Measurements from ENCODE around the gene SELENON. TPM values are rescaled to one million over a fixed set of nuclear protein-coding genes. Genes with fewer than 3 reads are reported as not detected.

SELENON gene
- total and polyA plus RNA-seq, 2 of the 13 experiments (the other 11 are each of a cell fraction or from before 2014, with no cell fraction given), result 3.8 to 8.0 TPM

DNA sequence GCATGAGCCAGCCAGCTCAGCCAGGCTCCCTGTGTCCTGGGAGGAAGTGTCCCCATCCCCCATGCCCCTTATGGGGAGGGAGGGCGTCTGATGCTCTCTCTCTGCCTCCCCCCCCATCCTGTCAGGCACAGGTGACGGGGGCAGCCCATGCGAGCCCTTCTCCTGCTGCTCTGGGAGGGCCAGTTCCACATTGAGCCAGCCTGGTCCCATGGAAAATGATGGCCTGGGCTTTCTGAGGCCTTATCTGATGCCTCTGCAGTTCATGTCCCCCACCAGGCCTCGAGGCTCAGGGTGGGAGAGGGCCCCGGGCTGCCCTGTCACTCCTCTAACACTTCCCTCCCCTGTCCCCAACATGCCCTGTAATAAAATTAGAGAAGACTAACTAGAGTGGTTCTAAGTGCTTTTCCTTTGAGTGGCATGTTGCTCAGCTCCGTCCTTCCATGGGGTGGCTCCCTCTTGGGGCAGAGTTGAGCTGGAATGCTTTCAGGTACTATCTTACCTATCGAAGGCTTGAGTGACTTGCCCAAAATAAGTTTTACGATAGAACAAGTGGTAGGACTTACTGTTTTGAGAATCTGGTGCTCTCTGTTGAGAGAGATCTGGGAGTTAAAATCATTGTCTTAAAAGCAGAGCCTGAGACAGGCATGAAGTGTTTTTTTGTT, 18.0 kb downstream of the SELENON start:
- ChIA-PET CTCF (ENCODE audit: low intra/inter-chr PET ratio, low total read pairs) (no interaction called here), POLR2A (interaction anchor here (1.0 to 3.3 kb wide), 3 partner anchors 8 to 179 kb away, joined by 3 to 20 read pairs (median 10); partner anchors contain the start of gene PAFAH2)
- FAIRE-seq, result peak; percentile 83
- TF ChIP-seq RBAK (CRISPR knock-in tag; IDR thresholded peaks at IDR 0.05) (no peak), LCORL (IDR thresholded peaks at IDR 0.05) (no peak), LCORL (CRISPR knock-in tag; IDR thresholded peaks at IDR 0.05) (peak; percentile 16; the same call in 1 of the 2 replicates), MEF2D (CRISPR knock-in tag; IDR thresholded peaks at IDR 0.05) (no peak), ZNF619 (CRISPR knock-in tag; IDR thresholded peaks at IDR 0.05) (0 out of 2 replicates have a peak, but pooled peaks have one; percentile 47), BRCA1 (CRISPR knock-in tag; IDR thresholded peaks at IDR 0.05) (0 out of 2 replicates have a peak, but pooled peaks have one; percentile 28), RXRA (CRISPR knock-in tag; IDR thresholded peaks at IDR 0.05) (peak; percentile 18; the same call in 1 of the 2 replicates), POGZ (CRISPR knock-in tag; IDR thresholded peaks at IDR 0.05) (no peak), ZFP41 (CRISPR knock-in tag; IDR thresholded peaks at IDR 0.05; ENCODE audit: borderline replicate concordance) (no peak), ZNF354B (CRISPR knock-in tag; IDR thresholded peaks at IDR 0.05) (peak; percentile 42; the same call in 1 of the 2 replicates), STAG1 (CRISPR knock-in tag; IDR thresholded peaks at IDR 0.05) (peak; percentile 15; the same call in 1 of the 2 replicates)
- TF ChIP-seq, protein P1, sequence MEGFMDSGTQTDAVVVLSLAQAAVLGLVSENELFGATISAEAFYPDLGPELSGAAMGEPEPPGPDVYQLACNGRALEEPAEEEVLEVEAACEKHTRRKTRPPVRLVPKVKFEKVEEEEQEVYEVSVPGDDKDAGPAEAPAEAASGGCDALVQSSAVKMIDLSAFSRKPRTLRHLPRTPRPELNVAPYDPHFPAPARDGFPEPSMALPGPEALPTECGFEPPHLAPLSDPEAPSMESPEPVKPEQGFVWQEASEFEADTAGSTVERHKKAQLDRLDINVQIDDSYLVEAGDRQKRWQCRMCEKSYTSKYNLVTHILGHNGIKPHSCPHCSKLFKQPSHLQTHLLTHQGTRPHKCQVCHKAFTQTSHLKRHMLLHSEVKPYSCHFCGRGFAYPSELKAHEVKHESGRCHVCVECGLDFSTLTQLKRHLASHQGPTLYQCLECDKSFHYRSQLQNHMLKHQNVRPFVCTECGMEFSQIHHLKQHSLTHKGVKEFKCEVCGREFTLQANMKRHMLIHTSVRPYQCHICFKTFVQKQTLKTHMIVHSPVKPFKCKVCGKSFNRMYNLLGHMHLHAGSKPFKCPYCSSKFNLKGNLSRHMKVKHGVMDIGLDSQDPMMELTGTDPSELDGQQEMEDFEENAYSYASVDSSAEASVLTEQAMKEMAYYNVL (CRISPR knock-in tag; IDR thresholded peaks at IDR 0.05; ENCODE audit: borderline replicate concordance), result 0 out of 2 replicates have a peak, but pooled peaks have one; percentile 42
- TF ChIP-seq, protein P2, sequence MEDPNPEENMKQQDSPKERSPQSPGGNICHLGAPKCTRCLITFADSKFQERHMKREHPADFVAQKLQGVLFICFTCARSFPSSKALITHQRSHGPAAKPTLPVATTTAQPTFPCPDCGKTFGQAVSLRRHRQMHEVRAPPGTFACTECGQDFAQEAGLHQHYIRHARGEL (CRISPR knock-in tag; IDR thresholded peaks at IDR 0.05), result no peak
- TF ChIP-seq, protein P3, sequence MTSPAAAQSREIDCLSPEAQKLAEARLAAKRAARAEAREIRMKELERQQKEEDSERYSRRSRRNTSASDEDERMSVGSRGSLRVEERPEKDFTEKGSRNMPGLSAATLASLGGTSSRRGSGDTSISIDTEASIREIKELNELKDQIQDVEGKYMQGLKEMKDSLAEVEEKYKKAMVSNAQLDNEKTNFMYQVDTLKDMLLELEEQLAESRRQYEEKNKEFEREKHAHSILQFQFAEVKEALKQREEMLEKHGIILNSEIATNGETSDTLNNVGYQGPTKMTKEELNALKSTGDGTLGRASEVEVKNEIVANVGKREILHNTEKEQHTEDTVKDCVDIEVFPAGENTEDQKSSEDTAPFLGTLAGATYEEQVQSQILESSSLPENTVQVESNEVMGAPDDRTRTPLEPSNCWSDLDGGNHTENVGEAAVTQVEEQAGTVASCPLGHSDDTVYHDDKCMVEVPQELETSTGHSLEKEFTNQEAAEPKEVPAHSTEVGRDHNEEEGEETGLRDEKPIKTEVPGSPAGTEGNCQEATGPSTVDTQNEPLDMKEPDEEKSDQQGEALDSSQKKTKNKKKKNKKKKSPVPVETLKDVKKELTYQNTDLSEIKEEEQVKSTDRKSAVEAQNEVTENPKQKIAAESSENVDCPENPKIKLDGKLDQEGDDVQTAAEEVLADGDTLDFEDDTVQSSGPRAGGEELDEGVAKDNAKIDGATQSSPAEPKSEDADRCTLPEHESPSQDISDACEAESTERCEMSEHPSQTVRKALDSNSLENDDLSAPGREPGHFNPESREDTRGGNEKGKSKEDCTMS (CRISPR knock-in tag; conservative IDR thresholded peaks at IDR 0.05), result no peak
- TF ChIP-seq, protein P4, sequence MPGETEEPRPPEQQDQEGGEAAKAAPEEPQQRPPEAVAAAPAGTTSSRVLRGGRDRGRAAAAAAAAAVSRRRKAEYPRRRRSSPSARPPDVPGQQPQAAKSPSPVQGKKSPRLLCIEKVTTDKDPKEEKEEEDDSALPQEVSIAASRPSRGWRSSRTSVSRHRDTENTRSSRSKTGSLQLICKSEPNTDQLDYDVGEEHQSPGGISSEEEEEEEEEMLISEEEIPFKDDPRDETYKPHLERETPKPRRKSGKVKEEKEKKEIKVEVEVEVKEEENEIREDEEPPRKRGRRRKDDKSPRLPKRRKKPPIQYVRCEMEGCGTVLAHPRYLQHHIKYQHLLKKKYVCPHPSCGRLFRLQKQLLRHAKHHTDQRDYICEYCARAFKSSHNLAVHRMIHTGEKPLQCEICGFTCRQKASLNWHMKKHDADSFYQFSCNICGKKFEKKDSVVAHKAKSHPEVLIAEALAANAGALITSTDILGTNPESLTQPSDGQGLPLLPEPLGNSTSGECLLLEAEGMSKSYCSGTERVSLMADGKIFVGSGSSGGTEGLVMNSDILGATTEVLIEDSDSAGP (CRISPR knock-in tag; IDR thresholded peaks at IDR 0.05; ENCODE audit: borderline replicate concordance), result 0 out of 2 replicates have a peak, but pooled peaks have one; percentile 15

More for the DNA sequence above, 18.0 kb downstream of the SELENON start:
- H3K27ac ChIP-seq (ENCODE audit: extremely low read length, insufficient read depth, low read length), result peak overlapping the region; percentile 98
- 23% methylated on average over 4 of the region's 8 CpGs for WGBS (ENCODE audit: low lambda C conversion rate)
- peak overlapping the region in 2 of 3 experiments; percentile 90 to 94; a peak in 3 of 6 replicates for H3K4me3 ChIP-seq (replicated peaks in 1 of 3; ENCODE audit: insufficient read depth in 1 of 3, low read depth in 2 of 3, low read length in 3 of 3)
- intact Hi-C loops (cut with micrococcal nuclease; ENCODE audit: unreplicated experiment) (no loop called here), in situ Hi-C loops (cut with HindIII; ENCODE audit: extremely low pct_ligation_motif_present, low pct_unique_long_range_greater_than_20kb) (loop anchor here (25.0 kb wide), 1 partner anchor 206 kb away; the partner anchor contains the start of gene MAN1C1)
- peak; percentile 10 for DNase-seq (ENCODE audit: low spot score)
- peaks cover 25% of the 10 kb centered on the region for H3K79me2 ChIP-seq (ENCODE audit: insufficient read depth, low read length)
- peaks cover 28% of the 10 kb centered on the region for H3K4me1 ChIP-seq (ENCODE audit: insufficient read depth, low read length)
- H4K20me1 ChIP-seq (ENCODE audit: insufficient read depth, low read length), result peaks cover 4% of the 10 kb centered on the region; the same call in 1 of the 2 replicates
- no peak for ATAC-seq
- H3K9me3 ChIP-seq (ENCODE audit: low read length), result no peaks in the 10 kb centered on the region
- H3K4me2 ChIP-seq (ENCODE audit: low read depth, low read length), result peak overlapping the region; percentile 95
- no TSS peak for BruUV-seq (replicated peaks)
- H3K36me3 ChIP-seq (replicated peaks in 1 of 2; ENCODE audit: control insufficient read depth in 1 of 2, insufficient read depth in 2 of 2, low read length in 2 of 2), result no peaks in the 10 kb centered on the region
- peak overlapping the region; percentile 98 for H3K9ac ChIP-seq (ENCODE audit: insufficient read depth, low read depth, low read length)
- H3K27me3 ChIP-seq (ENCODE audit: control insufficient read depth in 1 of 2, insufficient read depth in 2 of 2, low read length in 2 of 2), result no peaks in the 10 kb centered on the region; a peak in 1 of 5 replicates
- no peak overlapping the region for H2AFZ ChIP-seq (ENCODE audit: low read length)
